WTC11 (cell line): ENCODE data around the gene H19. TPM values are rescaled to one million over a fixed set of nuclear protein-coding genes. Genes with fewer than 3 reads are reported as not detected.

Experiments
- ATAC-seq: fragments of 200-7000 bp; cut with Tn5 transposase; 2 replicates; pipeline ENCODE4 v1.10.0; 2021; ENCODE audit warnings: mild to moderate bottlenecking, moderate library complexity
- CTCF ChIA-PET: fragments of 300-600 bp; sonication (Branson Sonifier 250); formaldehyde crosslinking; loops from one replicate; lab custom pipeline; 2021; ENCODE audit warnings: antibody characterized with exemption; lab: Charles Lee
- POLR2A ChIA-PET: fragments of 350-600 bp; sonication (Branson Sonifier 250); formaldehyde crosslinking; loops from one replicate; lab custom pipeline; 2021; ENCODE audit warnings: antibody characterized with exemption; lab: Charles Lee
- DNase-seq: peaks from one replicate; pipeline ENCODE4 v3.0.0; 2021; ENCODE audit warnings: low spot score
- H3K27ac Mint-ChIP-seq: 2 replicates; pipeline ENCODE4 v1.8.0; 2021; ENCODE audit warnings: mixed read lengths
- H3K27me3 Mint-ChIP-seq: 2 replicates; pipeline ENCODE4 v1.8.0; 2021; ENCODE audit warnings: low read depth, mild to moderate bottlenecking, moderate library complexity, mixed read lengths
- H3K36me3 Mint-ChIP-seq: 2 replicates; pipeline ENCODE4 v1.8.0; 2021; ENCODE audit warnings: mixed read lengths
- H3K4me1 Mint-ChIP-seq: 2 replicates; pipeline ENCODE4 v1.8.0; 2022; ENCODE audit warnings: mixed read lengths
- H3K4me3 Mint-ChIP-seq: 2 replicates; pipeline ENCODE4 v1.8.0; 2021; ENCODE audit warnings: mild to moderate bottlenecking, moderate library complexity, mixed read lengths
- H3K9me3 Mint-ChIP-seq: 2 replicates; pipeline ENCODE4 v1.8.0; 2021; ENCODE audit warnings: mixed read lengths
- ATF1 ChIP-seq: sonication (generic); formaldehyde crosslinking; IDR thresholded peaks from 2 replicates; pipeline ENCODE4 v1.8.1; 2023; ENCODE audit warnings: mild to moderate bottlenecking, moderate library complexity, missing genetic modification reagents
- ATF6 ChIP-seq: sonication (generic); formaldehyde crosslinking; IDR thresholded peaks from 2 replicates; pipeline ENCODE4 v1.8.1; 2023; ENCODE audit warnings: mild to moderate bottlenecking, missing genetic modification reagents
- CREM ChIP-seq: sonication (generic); formaldehyde crosslinking; IDR thresholded peaks from 2 replicates; pipeline ENCODE4 v1.8.1; 2022; ENCODE audit warnings: mild to moderate bottlenecking, missing genetic modification reagents, moderate library complexity
- ERG ChIP-seq: fragments of 250-450 bp; sonication (Bioruptor Pico); IDR thresholded peaks from 2 replicates; pipeline ENCODE4 v1.8.0; 2021; ENCODE audit warnings: mild to moderate bottlenecking
- ETV6 ChIP-seq: sonication (generic); formaldehyde crosslinking; IDR thresholded peaks from 2 replicates; pipeline ENCODE4 v1.8.1; 2022; ENCODE audit warnings: mild to moderate bottlenecking, missing genetic modification reagents
- FOXJ3 ChIP-seq: sonication (generic); formaldehyde crosslinking; IDR thresholded peaks from 2 replicates; pipeline ENCODE4 v1.9.0; 2021; ENCODE audit warnings: missing genetic modification reagents, mild to moderate bottlenecking, borderline replicate concordance
- FOXK1 ChIP-seq: sonication (generic); formaldehyde crosslinking; IDR thresholded peaks from 2 replicates; pipeline ENCODE4 v1.8.0; 2022; ENCODE audit warnings: mild to moderate bottlenecking, moderate library complexity, missing genetic modification reagents
- PREB ChIP-seq: sonication (generic); formaldehyde crosslinking; IDR thresholded peaks from 2 replicates; pipeline ENCODE4 v1.8.1; 2022; ENCODE audit warnings: mild to moderate bottlenecking, missing genetic modification reagents, moderate library complexity, borderline replicate concordance
- SOX15 ChIP-seq: fragments of 250-450 bp; sonication (Bioruptor Pico); IDR thresholded peaks from 2 replicates; pipeline ENCODE4 v1.9.0; 2021; ENCODE audit warnings: mild to moderate bottlenecking
- TCF7 ChIP-seq: sonication (generic); formaldehyde crosslinking; IDR thresholded peaks from 2 replicates; pipeline ENCODE4 v1.8.0; 2022; ENCODE audit warnings: mild to moderate bottlenecking, low read depth, missing genetic modification reagents, moderate library complexity
- ZNF121 ChIP-seq: sonication (generic); formaldehyde crosslinking; IDR thresholded peaks from 2 replicates; pipeline ENCODE4 v1.8.0; 2023; ENCODE audit warnings: missing genetic modification reagents
- ZNF138 ChIP-seq: sonication (generic); formaldehyde crosslinking; conservative IDR thresholded peaks from 2 replicates; pipeline ENCODE4 v1.8.1; 2022; ENCODE audit warnings: mild to moderate bottlenecking, moderate library complexity, missing genetic modification reagents
- ZNF263 ChIP-seq: sonication (generic); formaldehyde crosslinking; IDR thresholded peaks from 2 replicates; pipeline ENCODE4 v1.8.1; 2022; ENCODE audit warnings: low read depth, mild to moderate bottlenecking, moderate library complexity, missing genetic modification reagents
- ZNF532 ChIP-seq: fragments of 250-450 bp; sonication (Bioruptor Pico); IDR thresholded peaks from 2 replicates; pipeline ENCODE4 v1.9.0; 2021; ENCODE audit warnings: mild to moderate bottlenecking, borderline replicate concordance
- total RNA-seq: library from RNA; stranded (reverse); gene quantifications from 3 replicates; pipeline ENCODE4 v1.2.3, GENCODE V29; 2021
- TF ChIP-seq, protein P1 (sequence below): sonication (generic); formaldehyde crosslinking; IDR thresholded peaks from 2 replicates; pipeline ENCODE4 v1.8.0; 2023; ENCODE audit warnings: missing genetic modification reagents, mild to moderate bottlenecking, borderline replicate concordance
- TF ChIP-seq, protein P2 (sequence below): fragments of 250-450 bp; sonication (Bioruptor Pico); conservative IDR thresholded peaks from 2 replicates; pipeline ENCODE4 v1.9.0; 2021; ENCODE audit warnings: mild to moderate bottlenecking
- TF ChIP-seq, protein P3 (sequence below): sonication (generic); formaldehyde crosslinking; IDR thresholded peaks from 2 replicates; pipeline ENCODE4 v1.8.0; 2023; ENCODE audit warnings: missing genetic modification reagents

The H19 gene
- total RNA-seq, 1 experiment from 2014 or later: 12.7 TPM

GRCh38 chr11:1953489-1954266, 44.0 kb downstream of the H19 start:
- ATAC-seq (0 out of 2 replicates have a peak, but pooled peaks have one; percentile 24), DNase-seq (no peak)
- Mint-ChIP-seq H3K27ac (no peak overlapping the region), H3K9me3 (no peaks in the 10 kb centered on the region), H3K27me3 (no peaks in the 10 kb centered on the region), H3K4me3 (no peak overlapping the region), H3K36me3 (no peaks in the 10 kb centered on the region), H3K4me1 (no peaks in the 10 kb centered on the region)
- TF ChIP-seq ZNF532 (CRISPR knock-in tag): no peak
- no peak for TF ChIP-seq ATF1
- TF ChIP-seq SOX15 (CRISPR knock-in tag): no peak
- TF ChIP-seq, protein P1, sequence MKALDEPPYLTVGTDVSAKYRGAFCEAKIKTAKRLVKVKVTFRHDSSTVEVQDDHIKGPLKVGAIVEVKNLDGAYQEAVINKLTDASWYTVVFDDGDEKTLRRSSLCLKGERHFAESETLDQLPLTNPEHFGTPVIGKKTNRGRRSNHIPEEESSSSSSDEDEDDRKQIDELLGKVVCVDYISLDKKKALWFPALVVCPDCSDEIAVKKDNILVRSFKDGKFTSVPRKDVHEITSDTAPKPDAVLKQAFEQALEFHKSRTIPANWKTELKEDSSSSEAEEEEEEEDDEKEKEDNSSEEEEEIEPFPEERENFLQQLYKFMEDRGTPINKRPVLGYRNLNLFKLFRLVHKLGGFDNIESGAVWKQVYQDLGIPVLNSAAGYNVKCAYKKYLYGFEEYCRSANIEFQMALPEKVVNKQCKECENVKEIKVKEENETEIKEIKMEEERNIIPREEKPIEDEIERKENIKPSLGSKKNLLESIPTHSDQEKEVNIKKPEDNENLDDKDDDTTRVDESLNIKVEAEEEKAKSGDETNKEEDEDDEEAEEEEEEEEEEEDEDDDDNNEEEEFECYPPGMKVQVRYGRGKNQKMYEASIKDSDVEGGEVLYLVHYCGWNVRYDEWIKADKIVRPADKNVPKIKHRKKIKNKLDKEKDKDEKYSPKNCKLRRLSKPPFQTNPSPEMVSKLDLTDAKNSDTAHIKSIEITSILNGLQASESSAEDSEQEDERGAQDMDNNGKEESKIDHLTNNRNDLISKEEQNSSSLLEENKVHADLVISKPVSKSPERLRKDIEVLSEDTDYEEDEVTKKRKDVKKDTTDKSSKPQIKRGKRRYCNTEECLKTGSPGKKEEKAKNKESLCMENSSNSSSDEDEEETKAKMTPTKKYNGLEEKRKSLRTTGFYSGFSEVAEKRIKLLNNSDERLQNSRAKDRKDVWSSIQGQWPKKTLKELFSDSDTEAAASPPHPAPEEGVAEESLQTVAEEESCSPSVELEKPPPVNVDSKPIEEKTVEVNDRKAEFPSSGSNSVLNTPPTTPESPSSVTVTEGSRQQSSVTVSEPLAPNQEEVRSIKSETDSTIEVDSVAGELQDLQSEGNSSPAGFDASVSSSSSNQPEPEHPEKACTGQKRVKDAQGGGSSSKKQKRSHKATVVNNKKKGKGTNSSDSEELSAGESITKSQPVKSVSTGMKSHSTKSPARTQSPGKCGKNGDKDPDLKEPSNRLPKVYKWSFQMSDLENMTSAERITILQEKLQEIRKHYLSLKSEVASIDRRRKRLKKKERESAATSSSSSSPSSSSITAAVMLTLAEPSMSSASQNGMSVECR: no peak
- TF ChIP-seq ETV6: no peak
- TF ChIP-seq TCF7 (CRISPR knock-in tag): no peak
- no peak for TF ChIP-seq CREM
- no peak for TF ChIP-seq FOXK1 (CRISPR knock-in tag)
- TF ChIP-seq, protein P2, sequence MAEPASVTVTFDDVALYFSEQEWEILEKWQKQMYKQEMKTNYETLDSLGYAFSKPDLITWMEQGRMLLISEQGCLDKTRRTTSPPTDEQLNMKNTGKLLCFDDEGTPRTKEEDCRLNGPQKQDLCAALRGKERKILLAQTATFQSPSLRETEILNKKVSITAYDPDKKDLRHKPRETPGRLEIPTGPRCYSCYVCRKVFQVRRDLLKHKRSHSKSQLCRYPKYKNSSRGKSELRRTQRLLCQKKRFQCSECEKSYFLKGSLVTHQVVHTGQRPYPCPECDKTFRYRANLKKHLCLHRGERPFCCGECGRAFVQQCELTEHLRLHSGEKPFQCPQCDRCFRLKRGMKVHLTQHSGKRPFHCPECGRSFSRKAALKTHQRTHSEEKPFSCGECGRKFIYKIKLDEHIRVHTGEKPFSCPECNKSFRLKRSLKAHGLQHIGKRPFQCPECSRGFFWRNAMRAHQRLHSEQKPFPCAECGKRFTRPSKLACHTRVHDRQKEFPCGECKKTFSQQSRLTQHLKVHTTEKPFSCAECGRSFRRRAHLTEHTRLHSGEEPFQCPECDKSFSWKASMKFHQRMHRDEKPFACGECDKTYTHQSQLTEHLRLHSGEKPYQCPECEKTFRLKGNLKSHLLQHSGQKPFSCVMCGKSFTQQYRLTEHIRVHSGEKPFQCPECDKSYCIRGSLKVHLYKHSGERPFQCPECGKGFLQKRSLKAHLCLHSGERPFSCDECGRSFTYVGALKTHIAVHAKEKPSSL (CRISPR knock-in tag): no peak
- no peak for TF ChIP-seq ZNF263 (CRISPR knock-in tag)
- TF ChIP-seq, protein P3, sequence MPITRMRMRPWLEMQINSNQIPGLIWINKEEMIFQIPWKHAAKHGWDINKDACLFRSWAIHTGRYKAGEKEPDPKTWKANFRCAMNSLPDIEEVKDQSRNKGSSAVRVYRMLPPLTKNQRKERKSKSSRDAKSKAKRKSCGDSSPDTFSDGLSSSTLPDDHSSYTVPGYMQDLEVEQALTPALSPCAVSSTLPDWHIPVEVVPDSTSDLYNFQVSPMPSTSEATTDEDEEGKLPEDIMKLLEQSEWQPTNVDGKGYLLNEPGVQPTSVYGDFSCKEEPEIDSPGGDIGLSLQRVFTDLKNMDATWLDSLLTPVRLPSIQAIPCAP (CRISPR knock-in tag): no peak
- no peak for TF ChIP-seq ATF6 (CRISPR knock-in tag)
- TF ChIP-seq ZNF138 (CRISPR knock-in tag): no peak
- TF ChIP-seq FOXJ3: no peak
- TF ChIP-seq PREB (CRISPR knock-in tag): no peak
- TF ChIP-seq ERG (CRISPR knock-in tag): no peak
- TF ChIP-seq ZNF121 (CRISPR knock-in tag): no peak
- ChIA-PET CTCF (interaction anchor here (0.9 to 3.0 kb wide), 4 partner anchors 46 to 198 kb away, joined by 3 to 11 read pairs (median 6); no protein-coding TSS in a partner anchor), POLR2A (no interaction called here)
